Transverse colon (tissue), 4 donors: ENCODE data around the gene MRPS22. TPM values are rescaled to one million over a fixed set of nuclear protein-coding genes. Genes with fewer than 3 reads are reported as not detected.
"Not testable (repeated sequence)": the region's sequence is repeated elsewhere in the genome, so short reads cannot be mapped to it uniquely, and the experiment has no call there.

Source experiments
- DNase-seq: peaks from one replicate; pipeline ENCODE4 v3.0.0-alpha.2; 2019
- H3K27ac ChIP-seq, 4 donors: fragments of 200-600 bp; sonication (generic); 2 replicates each; pipeline ENCODE4 v1.5.1; 2016 to 2018; ENCODE audit warnings: inconsistent platforms in 4 of 4
- H3K27me3 ChIP-seq: fragments of 200-600 bp; sonication (generic); 2 replicates; pipeline ENCODE4 v1.5.1; 2017; ENCODE audit warnings: inconsistent platforms
- H3K36me3 ChIP-seq, 4 donors: fragments of 200-600 bp; sonication (generic); 2 replicates each; pipeline ENCODE4 v1.5.1; 2017 to 2019; ENCODE audit warnings: inconsistent platforms in 4 of 4
- H3K4me1 ChIP-seq, 4 donors: fragments of 200-600 bp; sonication (generic); 2 replicates each; pipeline ENCODE4 v1.5.1; 2017 to 2020; ENCODE audit warnings: inconsistent platforms in 4 of 4
- H3K4me3 ChIP-seq, 4 donors: fragments of 200-600 bp; sonication (generic); 1 replicate in 1 of 4; 2 replicates in 3 of 4; pipeline versions ENCODE4 v1.5.1 to v1.6.1; 2017 to 2019; ENCODE audit warnings: inconsistent platforms in 4 of 4
- H3K9me3 ChIP-seq, 2 donors: fragments of 200-600 bp; sonication (generic); 2 replicates each; pipeline ENCODE4 v1.5.1; 2017 to 2019; ENCODE audit warnings: inconsistent platforms in 2 of 2
- EP300 ChIP-seq: sonication (generic); formaldehyde crosslinking; IDR thresholded peaks from one replicate; pipeline ENCODE4 v1.6.1; 2017; ENCODE audit warnings: antibody characterized with exemption, low read depth
- POLR2A ChIP-seq: fragments of 450-650 bp; IDR thresholded peaks from one replicate; pipeline ENCODE4 v1.6.1; 2016; ENCODE audit warnings: antibody characterized with exemption, mild to moderate bottlenecking, moderate library complexity
- POLR2AphosphoS5 ChIP-seq, 3 donors: sonication (generic); formaldehyde crosslinking; IDR thresholded peaks; one replicate each; pipeline ENCODE4 v1.6.1; 2016; ENCODE audit warnings: antibody characterized with exemption in 3 of 3
- WGBS, 2 donors: methylation state at CpG; one replicate each; pipeline ENCODE4 v1.1.5; 2018; ENCODE audit warnings: low coverage in 1 of 2; 5-methylcytosine and 5-hydroxymethylcytosine counted together
- in situ Hi-C, 4 donors: fragments of 200-750 bp; cut with MboI; loops; one replicate each; pipeline versions ENCODE4 v1.15.0 to v1.15.1; 2017; ENCODE audit warnings: low sequenced_read_pairs in 3 of 4, low pct_ligation_motif_present in 1 of 4, low pct_unique_long_range_greater_than_20kb in 1 of 4
- intact Hi-C: fragments of 100-400 bp; cut with DNase I; formaldehyde crosslinking; loops from one replicate; pipeline ENCODE4 v1.15.1; 2023; ENCODE audit warnings: low total_unique reads
- small RNA-seq, 4 donors: library from RNA; depleted of rRNA; stranded (forward); fragments of <200 nt; gene quantifications; one replicate each; pipeline ENCODE3, GENCODE V24; 2016
- total RNA-seq, 4 donors: library from RNA; depleted of rRNA; stranded (reverse); fragments of >200 nt; gene quantifications; one replicate each; pipeline ENCODE4 v1.1.0, GENCODE V29; 2016
- TF ChIP-seq, protein P1 (sequence below), 5 experiments: fragments of 200-600 bp in 3 of 5; fragments of 450-650 bp in 2 of 5; sonication (generic) in 3 of 5; IDR thresholded peaks; 1 replicate in 2 of 5; 2 replicates in 3 of 5; pipeline ENCODE4 v1.5.1; 2016 to 2017; ENCODE audit warnings: antibody characterized with exemption in 5 of 5, inconsistent platforms in 3 of 5, mild to moderate bottlenecking in 2 of 5, moderate library complexity in 1 of 5

Gene MRPS22
- total RNA-seq, 4 donors from 2014 or later: 14.6 to 62.7 (median 51.6) TPM

DNA sequence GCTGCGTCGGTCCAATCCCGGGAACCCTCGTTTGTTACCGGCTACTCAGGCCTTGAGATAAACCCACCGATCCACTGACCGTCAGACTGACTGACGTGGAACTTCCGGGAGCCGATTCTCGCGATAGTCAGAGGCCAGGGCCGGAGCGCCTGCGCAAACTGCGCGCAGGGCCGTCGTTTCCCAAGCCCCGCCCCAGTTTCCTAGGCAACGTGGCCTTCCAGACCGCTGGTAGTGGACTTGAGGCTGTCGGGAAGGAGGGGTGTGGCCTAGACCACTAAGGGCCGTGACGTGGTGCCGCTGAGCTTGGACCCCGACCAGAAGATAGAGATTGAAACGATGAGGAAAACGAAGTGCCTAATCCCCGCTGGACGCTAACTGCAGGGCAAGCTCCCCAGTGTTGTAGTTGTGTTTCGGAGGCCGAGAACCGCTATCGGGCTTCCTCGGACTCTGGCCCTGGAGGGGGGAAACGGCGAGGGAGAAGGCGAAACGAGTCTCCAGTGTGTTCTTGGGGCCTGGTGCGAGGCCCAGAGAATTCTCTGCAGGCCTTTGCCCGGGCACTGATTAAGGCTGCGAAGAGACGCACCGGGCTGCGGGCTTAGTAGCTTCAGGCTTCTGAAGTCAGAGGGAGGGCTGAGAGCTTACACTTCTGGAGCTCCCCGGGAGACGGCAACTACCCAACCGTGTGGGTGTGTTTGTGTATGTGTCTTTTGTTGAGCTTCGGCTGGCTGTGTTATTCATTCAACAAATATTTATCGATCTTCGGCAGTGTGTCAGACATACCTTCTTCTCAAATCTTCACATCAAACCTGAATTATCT lies 45.9 kb downstream of the MRPS22 start, which contains the start of gene COPB2:
TSS of gene COPB2 (minus strand) at position 96 of the 817 bp plus-strand sequence. CDS start 97 bp downstream, outside the sequence.
- Histone ChIP-seq H3K36me3 (no peaks in the 10 kb centered on the region), H3K27me3 (no peaks in the 10 kb centered on the region), H3K4me3 (peak within 1 kb of the TSS; percentile 85 to 93 (median 88)), H3K9me3 (no peaks in the 10 kb centered on the region), H3K4me1 (peaks cover 9 to 44% (median 26%) of the 10 kb centered on the region in 4 donors), H3K27ac (peak within 1 kb of the TSS; percentile 93 to 97 (median 93))
- in situ Hi-C loops (no loop called here), intact Hi-C loops (no loop called here)
- DNase-seq: peak; percentile 100
- TF ChIP-seq EP300 (no peak), POLR2A (peak; percentile 90), POLR2AphosphoS5 (IDR thresholded peaks at IDR 0.05) (peak; percentile 79 to 96 (median 91))
- TF ChIP-seq, protein P1, sequence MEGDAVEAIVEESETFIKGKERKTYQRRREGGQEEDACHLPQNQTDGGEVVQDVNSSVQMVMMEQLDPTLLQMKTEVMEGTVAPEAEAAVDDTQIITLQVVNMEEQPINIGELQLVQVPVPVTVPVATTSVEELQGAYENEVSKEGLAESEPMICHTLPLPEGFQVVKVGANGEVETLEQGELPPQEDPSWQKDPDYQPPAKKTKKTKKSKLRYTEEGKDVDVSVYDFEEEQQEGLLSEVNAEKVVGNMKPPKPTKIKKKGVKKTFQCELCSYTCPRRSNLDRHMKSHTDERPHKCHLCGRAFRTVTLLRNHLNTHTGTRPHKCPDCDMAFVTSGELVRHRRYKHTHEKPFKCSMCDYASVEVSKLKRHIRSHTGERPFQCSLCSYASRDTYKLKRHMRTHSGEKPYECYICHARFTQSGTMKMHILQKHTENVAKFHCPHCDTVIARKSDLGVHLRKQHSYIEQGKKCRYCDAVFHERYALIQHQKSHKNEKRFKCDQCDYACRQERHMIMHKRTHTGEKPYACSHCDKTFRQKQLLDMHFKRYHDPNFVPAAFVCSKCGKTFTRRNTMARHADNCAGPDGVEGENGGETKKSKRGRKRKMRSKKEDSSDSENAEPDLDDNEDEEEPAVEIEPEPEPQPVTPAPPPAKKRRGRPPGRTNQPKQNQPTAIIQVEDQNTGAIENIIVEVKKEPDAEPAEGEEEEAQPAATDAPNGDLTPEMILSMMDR (IDR thresholded peaks at IDR 0.05): peak in 1 of 5 experiments; percentile 5
- 0 to 1% methylated on average over 3 to 36 of the region's 52 CpGs for WGBS, 2 donors

DNA sequence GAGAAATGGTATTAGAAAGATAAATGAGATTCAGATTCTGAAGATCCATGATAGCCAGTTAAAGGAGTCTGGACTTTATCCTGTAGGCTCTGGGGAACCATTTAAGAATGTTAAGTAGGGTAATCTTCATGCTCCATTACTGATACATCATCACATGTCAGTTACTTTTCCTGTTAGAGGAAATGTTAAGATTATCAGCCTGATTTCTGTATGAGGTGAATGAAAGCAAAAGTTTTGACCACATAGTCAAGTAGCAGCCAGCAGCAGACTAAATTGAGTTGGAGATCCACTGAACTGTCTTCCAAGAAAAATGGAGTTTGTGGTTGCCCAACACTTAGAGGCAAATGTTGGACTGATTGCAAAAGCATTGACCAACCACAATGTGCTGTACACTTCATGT lies 50.3 kb downstream of the MRPS22 start:
- intact Hi-C loops (no loop called here), in situ Hi-C loops (no loop called here)
- Histone ChIP-seq H3K27me3 (no peaks in the 10 kb centered on the region), H3K9me3 (no peaks in the 10 kb centered on the region), H3K36me3 (no peaks in the 10 kb centered on the region), H3K27ac (no peak overlapping the region), H3K4me1 (peaks cover 0 to 18% (median 5%) of the 10 kb centered on the region in 4 donors), H3K4me3 (no peak overlapping the region)
- no peak for TF ChIP-seq EP300
- no peak for DNase-seq

DNA sequence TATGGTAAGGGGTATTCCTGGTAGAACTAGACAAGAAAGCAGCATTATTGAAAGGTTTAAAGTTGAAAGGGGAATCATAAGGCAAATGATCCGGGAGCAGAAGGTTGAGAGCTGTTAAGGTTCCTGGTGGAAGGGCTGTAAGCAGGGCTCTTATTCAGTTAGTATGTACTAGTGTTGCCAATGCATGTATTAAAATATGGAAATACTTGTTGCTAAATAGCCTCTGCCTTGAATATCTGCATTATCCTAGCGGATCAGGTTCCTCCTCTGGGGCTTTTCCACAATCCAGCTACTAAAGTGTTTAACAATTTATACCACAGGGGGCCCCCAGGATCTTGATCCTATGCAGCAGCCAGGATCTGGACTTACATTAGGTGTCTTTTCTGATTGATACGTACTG lies 52.9 kb downstream of the MRPS22 start:
- WGBS, 2 donors: 84 to 91% methylated on average over 3 of the region's 3 CpGs
- intact Hi-C loops (no loop called here), in situ Hi-C loops (no loop called here)
- Histone ChIP-seq H3K4me3 (no peak overlapping the region), H3K27me3 (no peaks in the 10 kb centered on the region), H3K4me1 (peaks cover 0 to 2% (median 0%) of the 10 kb centered on the region in 4 donors), H3K9me3 (peaks cover 5 to 7% of the 10 kb centered on the region in 2 donors), H3K27ac (no peak overlapping the region), H3K36me3 (no peaks in the 10 kb centered on the region)
- DNase-seq: no peak
- TF ChIP-seq, protein P1 (IDR thresholded peaks at IDR 0.05): no peak
- TF ChIP-seq POLR2A (no peak), POLR2AphosphoS5 (IDR thresholded peaks at IDR 0.05) (no peak), EP300 (no peak)

DNA sequence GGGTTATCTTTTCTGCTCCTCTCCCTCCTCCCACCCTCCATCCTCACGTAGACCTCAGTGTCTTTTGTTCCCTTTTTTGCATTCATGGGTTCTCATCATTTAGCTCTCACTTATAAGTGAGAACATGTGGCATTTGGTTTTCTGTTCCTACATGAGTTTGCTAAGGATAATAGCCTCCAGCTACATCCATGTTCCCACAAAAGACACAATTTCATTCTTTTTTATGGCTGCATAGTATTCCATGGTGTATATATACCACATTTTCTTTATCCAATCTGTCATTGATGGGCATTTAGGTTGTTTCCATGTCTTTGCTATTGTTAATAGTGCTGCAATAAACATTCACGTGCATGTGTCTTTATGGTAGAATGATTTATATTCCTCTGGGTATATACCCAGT lies 57.3 kb downstream of the MRPS22 start:
- H3K36me3 ChIP-seq, intact Hi-C loops, H3K4me1 ChIP-seq: not testable (repeated sequence)

More for the DNA sequence above, 57.3 kb downstream of the MRPS22 start:
- H3K4me3 ChIP-seq, DNase-seq, H3K27me3 ChIP-seq, H3K27ac ChIP-seq, in situ Hi-C loops: not testable (repeated sequence)
- peaks cover 34% of the 10 kb centered on the region in 2 donors for H3K9me3 ChIP-seq
- 75 to 95% methylated on average over 2 of the region's 2 CpGs for WGBS, 2 donors

Small RNA genes lying within 50 kb of the gene (small RNA-seq; reads per million reads assigned to genes)
- 0 reads per million in 4 donors for gene RF00026

Other genes starting within 250 kb of the MRPS22 start
- 10 to 100 TPM; 38.9 to 86.3 (median 56.3) TPM for gene COPB2, start 45.6 kb downstream of the MRPS22 start, total RNA-seq
- 1 to 10 TPM in 1 of 4 donors, not detected in 3; 3.4 TPM for gene RBP2, start 132.5 kb downstream of the MRPS22 start, total RNA-seq
- 1 to 10 TPM in 2 of 4 donors, not detected in 2; 2.7 to 6.4 TPM for gene RBP1, start 195.7 kb downstream of the MRPS22 start, total RNA-seq